Stimulated activated CD8-positive, alpha-beta memory T cell treated with anti-CD3 and anti-CD28 coated beads, Interleukin-4, amount 100 ng/mL, for 24 hours (primary cell): ENCODE measurements around the gene RHEX.
"Not testable (repeated sequence)": the region's sequence is repeated elsewhere in the genome, so short reads cannot be mapped to it uniquely, and the experiment has no call there.

ENCODE experiments used
- DNase-seq: peaks from one replicate; pipeline ENCODE4 v3.0.0-alpha.2; 2020; ENCODE audit warnings: low read depth

Gene RHEX, protein sequence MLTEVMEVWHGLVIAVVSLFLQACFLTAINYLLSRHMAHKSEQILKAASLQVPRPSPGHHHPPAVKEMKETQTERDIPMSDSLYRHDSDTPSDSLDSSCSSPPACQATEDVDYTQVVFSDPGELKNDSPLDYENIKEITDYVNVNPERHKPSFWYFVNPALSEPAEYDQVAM

DNA sequence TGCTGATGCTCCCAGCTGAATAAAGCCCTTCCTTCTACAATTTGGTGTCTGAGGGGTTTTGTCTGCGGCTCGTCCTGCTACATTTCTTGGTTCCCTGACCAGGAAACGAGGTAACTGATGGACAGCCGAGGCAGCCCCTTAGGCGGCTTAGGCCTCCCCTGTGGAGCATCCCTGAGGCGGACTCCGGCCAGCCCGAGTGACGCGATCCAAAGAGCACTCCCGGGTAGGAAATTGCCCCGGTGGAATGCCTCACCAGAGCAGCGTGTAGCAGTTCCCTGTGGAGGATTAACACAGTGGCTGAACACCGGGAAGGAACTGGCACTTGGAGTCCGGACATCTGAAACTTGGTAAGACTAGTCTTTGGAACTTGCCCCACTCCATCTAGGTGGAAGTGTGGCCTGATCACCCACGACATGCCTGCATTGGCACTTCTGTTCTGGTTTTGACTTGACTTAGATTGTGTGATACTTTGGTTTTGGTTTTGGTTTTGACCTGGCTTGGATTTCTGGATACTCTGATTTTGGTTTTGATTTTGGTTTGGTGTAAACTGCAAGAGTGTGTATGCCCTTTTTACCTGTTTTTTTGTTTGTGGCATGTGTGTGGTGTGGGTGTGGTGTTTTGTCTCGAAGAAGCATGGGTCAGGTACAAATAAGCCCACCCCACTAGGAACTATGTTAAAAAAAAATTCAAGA, at the start of gene RHEX:
Gene RHEX (plus strand): TSS at position 255 of the 692 bp plus-strand sequence. CDS start 44,656 bp downstream, outside the sequence.
- DNase-seq: not testable (repeated sequence)

DNA sequence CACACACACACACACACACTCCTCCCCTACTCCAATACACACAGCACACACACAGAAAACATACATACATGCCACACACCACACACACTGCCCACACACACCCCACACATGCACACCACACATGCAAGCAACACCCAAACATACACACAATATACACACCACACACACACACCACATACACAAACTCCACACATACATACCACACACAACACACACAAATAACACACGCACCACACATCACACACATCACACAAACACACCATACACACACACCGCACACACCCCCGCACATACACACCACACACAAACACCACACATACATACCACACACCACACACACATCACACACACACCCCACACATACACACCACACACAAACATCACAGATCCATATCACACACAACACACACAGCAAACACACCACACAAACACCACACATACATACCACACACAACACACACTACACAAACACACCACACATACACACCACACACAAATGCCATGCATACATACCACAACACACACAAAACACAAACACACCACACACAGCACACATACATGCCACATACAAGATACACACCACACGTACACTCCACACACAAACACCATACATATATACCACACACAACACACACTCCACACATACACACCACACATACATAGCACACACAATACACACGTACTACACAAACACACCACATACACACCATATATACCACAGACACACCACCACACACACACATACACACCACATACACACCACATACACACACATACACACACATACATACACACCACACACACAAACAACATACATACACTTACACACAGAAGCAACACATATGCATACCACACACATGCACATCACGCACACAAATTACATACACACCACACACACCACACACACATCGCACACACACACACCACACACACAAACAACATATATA, 48.8 kb upstream of the RHEX start:
- no peak for DNase-seq

DNA sequence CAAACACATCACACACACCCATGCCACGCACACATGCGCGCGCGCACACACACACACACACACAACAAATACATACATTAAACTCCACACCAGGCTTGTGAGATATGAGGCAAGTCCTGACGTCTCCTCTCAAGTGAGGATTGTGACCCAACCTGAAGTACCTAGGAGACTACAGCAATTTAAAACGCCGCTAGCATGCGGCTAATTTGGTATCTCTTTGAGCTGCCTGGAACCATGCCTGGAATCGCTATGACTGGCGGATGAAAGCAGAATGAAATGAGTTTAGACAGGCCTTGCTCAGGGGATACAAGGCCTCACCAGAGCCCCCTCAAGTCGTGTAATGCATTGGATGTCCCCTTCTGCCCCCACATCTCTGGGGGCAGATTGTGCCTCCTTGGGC, 48.1 kb upstream of the RHEX start:
- no peak for DNase-seq

DNA sequence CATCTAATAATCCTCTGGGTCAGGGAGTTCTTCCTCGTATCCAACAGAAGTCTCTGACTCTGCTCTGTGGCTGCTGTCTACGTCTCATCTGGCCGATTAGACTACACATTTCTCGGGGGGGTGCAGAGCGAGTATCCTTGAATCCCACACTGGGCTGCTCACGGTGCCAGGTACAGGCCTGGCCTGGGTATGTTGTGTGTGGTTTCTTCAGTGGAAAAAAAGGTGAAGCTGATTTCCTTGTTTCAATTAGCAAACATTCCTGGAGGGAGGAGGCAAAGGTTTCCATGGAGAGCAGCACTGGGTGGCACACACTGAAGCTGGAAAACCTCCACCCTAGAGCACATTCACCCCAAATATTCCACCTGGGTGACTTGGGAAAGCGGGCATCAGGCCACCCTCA, 47.7 kb upstream of the RHEX start:
- no peak for DNase-seq

DNA sequence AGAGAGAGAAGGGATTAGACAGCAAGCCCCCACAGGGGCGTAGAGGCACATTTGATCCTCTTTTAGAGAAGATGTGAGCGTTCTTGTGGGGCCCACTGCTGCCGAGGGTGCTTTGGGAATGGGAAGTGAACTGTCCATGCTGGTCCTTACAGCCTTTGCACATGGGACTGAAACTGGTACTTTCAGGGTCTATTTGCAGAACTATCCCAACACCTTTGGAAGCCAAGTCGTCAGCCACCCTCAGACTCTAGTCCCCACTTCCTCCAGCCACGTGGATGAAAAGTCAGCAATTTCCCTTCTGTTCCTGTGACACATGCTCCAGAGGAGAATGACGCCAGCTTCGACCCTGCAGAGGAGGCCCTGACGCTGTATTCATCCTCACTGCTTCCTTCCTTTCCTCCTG, 47.2 kb upstream of the RHEX start:
- DNase-seq: no peak

DNA sequence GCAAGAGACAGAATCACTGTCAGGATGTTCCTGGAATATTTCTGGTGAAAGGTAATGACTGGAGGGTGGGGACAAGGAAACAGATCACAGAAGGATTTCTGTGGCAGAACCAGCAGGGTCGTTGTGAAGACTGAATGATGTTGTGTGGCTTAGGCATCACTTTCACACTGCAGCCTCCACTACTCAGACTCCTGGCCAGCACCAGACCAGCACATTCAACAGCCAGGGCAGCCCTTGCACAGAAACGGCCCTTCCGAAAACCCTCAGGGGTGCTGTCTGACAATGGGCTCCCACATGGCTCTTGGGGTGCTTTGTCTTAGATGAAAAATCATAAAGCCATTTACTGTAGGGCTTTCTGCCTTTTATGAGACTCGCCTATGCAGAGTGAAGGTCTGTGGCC, 46.0 kb upstream of the RHEX start:
- no peak for DNase-seq

DNA sequence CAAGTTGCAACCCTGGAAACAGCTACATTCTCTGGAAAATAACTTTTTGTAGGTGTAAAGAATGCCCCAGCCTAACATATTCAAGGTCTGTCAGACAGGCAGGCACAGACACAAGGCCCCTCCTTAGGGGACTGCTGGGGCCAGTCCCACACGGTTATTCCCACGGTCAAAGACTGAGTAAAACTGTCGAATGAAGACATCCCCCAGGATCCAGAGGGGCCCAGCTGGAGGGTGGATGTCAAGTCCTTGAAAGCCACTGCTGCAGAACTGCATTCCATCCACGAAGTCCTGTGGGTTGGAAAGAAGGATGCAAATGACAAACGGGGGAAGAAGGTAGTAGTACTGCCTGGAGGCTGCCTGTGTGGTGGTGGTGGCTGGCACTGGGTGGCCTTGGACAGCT, 42.9 kb upstream of the RHEX start:
- DNase-seq: no peak

DNA sequence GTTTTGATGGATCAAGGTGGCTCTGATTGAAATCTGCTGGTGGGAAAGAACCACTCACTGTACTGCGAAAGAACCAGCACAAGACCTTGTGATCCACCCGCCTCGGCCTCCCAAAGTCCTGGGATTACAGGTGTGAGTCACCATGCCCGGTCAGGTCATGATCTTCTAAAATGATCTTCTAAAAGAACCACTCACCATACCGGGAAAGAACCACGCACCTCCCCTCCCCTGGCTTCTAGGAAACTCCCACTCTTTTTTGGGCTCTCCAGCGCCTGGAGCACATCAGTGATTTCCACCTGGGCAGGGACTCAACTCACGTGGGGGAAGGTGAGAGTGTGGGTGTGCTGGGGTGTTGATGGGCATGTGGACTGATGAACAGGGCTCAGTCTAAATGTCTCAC, 41.9 kb upstream of the RHEX start:
- no peak for DNase-seq

DNA sequence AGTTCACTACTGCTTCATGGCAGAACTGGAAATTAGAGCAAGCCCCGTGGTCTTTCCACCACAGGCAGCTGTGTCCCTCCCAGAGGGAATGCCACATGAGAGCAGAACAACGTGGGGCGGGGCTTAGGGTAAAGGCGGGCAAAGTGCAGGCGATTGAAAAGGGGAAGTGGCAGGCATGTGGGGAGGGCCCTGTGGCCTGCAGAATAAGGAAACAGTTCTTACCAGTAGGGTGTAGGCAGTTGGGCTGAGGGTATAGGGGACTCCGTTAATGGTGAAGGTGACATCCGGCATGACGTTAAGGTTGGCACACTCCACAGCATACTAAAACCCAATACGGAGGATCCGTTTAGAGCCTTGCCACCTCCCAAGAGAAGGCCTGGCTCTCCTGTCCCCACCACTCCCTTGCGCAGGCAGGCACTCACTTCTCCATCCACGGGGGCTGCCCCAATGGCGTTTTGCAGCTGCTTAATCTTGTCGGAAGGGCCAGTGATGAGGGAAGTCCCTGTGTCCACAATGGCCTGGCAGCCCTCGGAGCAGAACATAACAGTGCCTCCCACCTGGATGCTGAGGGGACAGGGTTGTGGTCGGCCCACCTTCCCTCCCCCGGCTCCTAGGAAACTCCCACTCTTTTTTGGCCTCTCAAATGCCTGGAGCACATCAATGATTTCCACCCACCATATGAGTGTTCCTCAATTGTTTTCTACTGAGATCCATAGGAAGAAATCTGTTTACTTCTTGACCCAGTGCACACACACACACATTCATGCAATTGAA, 40.7 kb upstream of the RHEX start:
- DNase-seq: peak; percentile 24

DNA sequence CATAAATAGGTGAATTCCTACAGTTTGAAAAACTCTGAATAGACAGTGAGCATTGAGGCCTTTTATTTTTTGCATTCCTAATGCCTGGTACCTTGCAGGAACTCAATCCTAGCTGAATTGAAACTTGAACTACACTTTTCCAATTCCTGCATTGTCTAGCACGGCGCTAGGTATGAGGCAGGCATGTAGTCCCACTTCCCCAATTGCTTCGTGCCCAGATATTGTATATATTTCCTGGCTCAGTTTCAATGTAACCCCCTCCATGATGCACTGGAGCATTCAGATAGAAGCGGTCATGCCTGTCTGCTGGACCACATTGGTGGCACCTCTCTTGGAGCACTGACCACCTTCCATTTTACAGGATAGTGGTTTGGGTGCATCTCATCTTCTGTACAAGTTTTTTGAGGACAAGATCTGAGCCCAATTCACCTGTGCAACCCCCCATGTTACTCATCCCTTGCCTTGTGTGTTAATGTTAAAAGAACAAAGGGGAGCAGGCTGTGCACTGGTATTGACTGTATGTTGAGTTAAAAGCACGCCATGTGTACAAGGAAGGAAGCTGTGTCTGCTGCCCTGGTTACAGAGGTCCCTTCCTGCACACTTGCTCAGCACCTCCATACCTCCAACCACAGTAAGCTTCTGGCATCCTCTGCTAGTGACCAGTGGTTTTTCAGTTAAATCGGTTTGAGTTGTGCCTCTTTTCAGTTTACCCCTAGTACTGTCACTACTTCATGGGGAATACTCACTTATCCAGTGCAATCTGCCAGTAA, 39.8 kb upstream of the RHEX start:
- DNase-seq: no peak

DNA sequence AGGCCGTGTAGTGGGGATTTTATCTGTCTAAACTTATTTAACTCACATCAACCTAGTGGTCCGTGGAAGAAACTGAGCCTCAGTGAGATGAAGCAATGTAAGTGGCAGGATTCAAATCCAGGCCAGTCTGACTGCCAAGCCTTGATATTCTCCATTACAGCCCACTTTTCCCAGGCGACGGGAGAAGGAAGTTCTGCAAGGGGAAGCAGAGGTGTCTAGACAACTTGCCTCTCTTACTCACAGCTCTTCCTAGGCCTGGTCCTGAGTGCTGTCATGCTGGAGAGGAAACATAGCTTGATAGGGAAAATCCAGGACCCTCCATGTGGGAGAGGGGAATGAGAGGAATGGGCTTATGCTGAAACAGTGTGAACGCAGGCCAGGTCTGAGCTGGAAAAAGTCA, 38.4 kb upstream of the RHEX start:
- DNase-seq: no peak

DNA sequence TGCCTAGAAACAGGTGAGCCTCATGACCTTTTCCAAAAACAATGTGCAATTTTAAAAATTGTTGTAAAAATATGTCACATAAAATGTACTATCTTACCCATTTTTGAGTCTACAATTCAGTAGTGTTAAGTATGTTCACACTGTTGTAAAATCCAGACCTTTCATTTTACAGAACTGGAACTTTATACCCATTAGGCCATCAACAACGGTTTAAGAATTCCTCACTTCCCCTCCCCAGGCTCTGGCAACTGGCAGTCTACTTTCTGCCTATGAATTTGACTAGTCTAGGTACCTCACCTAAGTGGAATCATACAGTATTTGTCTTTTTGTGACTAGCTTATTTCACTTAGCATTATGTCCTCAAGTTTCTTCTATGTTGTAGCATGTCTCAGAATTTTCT, 37.9 kb upstream of the RHEX start:
- no peak for DNase-seq

DNA sequence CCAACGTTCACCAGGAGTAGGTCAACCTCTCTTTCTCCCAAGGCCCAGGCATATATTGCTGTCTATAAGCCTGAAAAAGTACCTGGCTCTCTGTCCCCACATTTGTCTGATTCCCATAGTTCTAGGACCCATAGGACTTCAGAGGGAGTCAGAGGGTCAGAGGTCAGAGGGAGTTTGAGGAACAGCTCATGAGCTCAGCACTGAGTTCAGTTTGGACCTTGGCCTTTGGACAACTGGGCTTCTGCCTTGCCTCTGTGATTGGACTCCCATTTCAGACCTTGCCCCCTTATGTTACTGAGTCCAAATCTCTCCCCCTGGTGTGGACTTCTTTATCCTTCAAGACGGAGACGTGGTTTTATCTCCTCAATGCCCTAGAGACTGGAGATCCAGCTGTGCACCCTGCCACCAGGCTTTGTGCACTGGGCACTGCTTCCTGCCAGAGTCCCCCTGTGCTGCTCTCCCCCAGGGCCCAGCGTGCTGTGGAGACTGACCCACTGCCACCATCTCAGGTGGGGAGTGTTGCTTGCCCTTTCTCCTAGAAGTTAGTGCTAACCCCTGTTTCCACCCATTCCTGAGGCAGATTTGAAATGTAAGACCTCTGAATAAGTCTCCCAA, 32.5 kb upstream of the RHEX start:
- DNase-seq: no peak

DNA sequence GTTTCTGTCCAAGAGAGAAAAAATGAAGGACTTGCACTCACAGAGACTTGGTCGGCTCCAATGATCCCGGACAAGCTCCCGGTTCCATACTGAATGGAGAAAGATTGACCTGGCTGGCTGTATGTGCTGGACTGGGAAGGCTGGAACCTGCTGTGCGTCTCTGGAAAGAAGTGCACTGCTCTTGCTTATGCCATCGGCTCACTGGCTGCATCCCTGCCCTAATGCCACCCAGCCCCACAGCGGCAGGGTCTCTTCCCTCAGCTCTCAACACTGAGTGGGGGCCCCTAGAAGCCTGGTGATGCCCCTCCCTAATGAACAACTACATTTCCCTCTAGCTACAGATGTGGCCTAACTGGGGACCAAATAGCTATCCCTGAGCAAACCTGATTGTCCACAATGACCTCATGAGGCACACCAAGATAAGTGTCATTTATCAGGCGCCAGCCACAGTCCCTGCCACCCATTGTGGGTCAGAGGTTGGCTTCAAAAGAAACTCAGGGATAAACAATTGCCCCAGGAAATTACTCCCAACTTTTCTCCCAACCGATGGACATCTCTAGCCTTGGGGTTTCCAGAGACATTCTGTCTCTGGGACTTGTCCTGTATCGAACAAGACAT, 31.9 kb upstream of the RHEX start:
- no peak for DNase-seq

DNA sequence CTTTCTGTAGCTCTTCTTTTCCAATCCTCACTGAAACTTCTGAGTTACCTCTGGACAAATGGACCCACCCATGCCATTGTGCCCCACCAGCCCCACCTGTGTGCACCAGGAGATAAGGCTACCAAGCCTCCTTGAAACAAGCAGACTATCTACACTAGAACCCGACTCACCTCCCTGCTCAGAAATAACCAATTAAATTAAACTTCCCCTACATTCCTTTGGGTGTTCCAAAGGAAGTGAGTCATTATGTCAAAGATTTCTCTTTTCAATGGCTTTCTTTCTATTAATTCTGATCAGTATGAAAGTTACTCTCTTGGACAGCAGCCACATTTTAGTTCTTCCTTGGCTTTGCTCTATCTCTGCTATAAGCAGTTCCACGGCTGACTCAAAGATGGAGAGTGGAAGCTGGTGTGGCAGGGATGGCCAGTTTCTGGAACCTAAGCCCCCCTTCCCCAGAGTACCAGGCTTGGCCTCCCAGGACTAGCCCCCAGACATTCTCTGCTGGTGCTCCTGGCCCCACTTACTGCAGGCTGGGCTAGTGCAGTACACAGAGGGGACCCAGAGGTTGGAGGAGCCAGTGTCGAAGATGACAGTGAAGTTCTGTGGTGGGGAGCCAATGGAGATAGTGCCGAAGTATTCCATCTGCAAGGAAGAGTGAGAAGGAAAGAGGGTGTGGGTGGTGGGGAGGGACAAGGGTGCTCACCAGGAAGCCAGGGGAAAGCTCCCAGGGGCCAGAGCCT, 31.2 kb upstream of the RHEX start:
- DNase-seq: no peak

DNA sequence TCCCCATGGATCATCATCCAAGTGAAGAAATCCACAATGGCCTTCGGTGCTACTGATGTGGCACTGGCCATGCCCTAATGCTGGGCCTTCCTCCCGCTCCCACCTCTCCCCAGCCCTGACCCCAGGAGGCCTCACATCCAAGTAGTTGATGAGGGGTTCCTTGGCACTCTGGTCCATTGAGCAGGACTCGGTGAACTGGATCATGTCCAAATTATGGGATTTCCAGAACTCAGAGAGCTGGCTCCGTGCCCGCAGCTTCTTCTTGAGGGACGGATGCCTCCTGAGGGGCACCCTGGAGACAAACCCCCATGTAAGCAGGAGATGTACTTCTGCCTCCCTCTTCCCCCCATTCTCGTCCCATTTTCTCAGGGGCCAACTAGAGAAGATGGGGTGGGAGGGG, 30.2 kb upstream of the RHEX start:
- no peak for DNase-seq

DNA sequence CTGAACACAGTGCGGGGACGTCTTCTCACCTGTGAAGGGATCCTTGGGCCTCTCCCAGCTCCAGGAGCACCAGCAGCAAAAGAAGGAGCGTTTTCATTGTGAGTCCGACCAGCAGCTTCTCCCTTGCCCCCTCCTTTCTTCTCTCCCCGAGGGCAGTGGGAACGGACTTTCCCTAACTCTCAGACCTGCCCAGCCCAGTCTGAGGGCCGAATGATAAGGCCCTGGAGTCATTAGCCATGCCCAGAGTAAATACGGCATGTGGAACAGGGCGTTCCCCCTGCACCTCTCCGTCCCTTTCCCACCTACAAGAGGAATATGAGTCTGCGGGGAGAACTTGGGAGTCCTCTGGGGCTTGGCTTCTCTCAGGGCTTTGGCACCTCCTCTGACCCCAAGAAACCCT, 29.3 kb upstream of the RHEX start, which contains the start of gene CTSE:
Gene CTSE (minus strand): TSS at position 201 of the 400 bp plus-strand sequence. CDS start 104 bp downstream, at position 97.
- no peak for DNase-seq

DNA sequence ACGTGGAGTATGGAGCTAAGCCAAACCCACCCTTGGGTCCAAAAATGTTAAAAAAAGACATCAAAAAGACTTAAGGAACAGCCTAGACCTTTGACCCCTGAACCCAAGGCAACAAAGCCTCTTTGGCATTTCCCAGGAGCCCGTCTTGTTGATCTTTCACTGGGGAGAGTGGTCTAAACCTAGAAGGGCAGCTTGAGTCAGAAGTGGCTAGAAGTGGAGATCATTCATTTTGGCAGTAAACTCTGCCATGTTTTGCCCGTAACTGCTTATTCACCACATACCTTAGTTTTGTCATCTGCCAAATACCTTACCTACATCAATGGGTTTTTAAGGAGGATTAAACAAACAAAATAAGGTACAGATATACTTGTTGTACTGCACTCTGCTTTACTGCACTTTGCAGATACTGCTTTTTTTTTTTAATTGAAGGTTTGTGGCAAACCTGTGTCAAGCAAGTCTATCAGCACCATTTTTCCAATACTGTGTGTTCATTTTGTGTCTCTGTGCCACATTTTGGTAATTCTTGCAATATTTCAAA, 27.6 kb upstream of the RHEX start:
- DNase-seq: no peak

DNA sequence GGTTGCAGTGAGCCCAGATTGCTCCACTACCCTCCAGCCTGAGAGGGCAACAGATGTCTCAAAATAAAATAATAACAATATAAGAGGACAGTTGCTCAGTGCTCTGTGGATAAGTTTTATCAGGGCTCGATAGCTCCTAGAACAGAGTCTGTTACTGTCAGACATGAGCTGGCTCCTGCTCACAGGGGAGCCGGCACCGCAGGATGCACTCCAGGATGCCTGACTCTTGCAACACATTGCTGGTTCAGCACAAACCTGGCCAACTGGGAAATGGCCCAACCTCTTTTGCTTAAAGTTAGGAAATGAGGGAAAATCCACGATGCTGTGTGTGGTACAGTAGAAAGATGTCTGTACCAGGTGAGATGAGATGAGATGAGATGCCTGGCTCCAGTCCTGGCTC, 23.5 kb upstream of the RHEX start:
- DNase-seq: no peak
